ENCODE data around the gene PTPRQ.

The PTPRQ gene

DNA sequence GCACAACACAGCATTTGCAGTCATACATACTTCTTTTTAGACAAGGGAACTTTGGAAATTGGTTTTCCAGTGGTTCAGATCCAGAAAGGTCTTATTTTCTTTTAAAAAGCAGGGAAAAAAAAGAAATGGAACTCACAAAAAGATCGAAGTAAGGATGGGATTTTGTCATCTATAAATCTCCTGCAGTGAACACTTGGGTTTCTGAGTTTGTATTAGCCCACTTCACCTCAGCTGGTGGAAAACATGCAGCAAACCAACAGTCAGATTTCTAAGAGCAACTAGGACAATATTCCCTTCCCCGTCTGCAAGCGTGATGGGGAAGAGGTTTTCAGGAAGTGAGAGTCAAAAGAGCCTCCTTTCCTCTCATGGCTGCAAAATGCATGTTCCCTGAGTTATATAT is 277.3 kb downstream of the PTPRQ start:
- Histone ChIP-seq H3K36me3 (ENCODE audit: control insufficient read depth, insufficient read depth, low read length) (no peaks in the 10 kb centered on the region), H3K4me1 (ENCODE audit: control insufficient read depth, insufficient read depth, low read length) (peaks cover under 1% of the 10 kb centered on the region), H3K9me3 (ENCODE audit: control insufficient read depth, insufficient read depth, low read length) (no peaks in the 10 kb centered on the region), H3K4me3 (ENCODE audit: low read depth, low read length) (no peak overlapping the region), H3K9ac (ENCODE audit: low read depth, low read length) (no peak overlapping the region), H3K27me3 (ENCODE audit: control insufficient read depth, insufficient read depth, low read length) (peaks cover 26% of the 10 kb centered on the region)

Measured in iPS-15b (cell line).